Measurements from ENCODE around the gene AK2.
A peak's percentile ranks its signal among the peaks of the same experiment; 100 is the strongest.

Gene AK2

GRCh38 chr1:33045246-33045645, 8.6 kb upstream of the AK2 start:
- DNase-seq (ENCODE audit: low read depth): no peak
- in situ Hi-C loops (cut with HindIII; ENCODE audit: low sequenced_read_pairs): no loop called here
- TF ChIP-seq CTCF (IDR thresholded peaks at IDR 0.05; ENCODE audit: low read depth, low read length, missing control alignments): no peak
- no peak overlapping the region for H3K4me3 ChIP-seq (ENCODE audit: low read depth, low read length)

- H3K4me3 ChIP-seq (ENCODE audit: low read depth, low read length): no peak overlapping the region
- in situ Hi-C loops (cut with HindIII; ENCODE audit: low sequenced_read_pairs): no loop called here
- DNase-seq (ENCODE audit: low read depth): no peak
- TF ChIP-seq CTCF (IDR thresholded peaks at IDR 0.05; ENCODE audit: low read depth, low read length, missing control alignments): no peak
Measured at GRCh38 chr1:33043267-33044092, 6.8 kb upstream of the AK2 start.

- no peak for DNase-seq (ENCODE audit: low read depth)
- in situ Hi-C loops (cut with HindIII; ENCODE audit: low sequenced_read_pairs): no loop called here
- no peak for TF ChIP-seq CTCF (IDR thresholded peaks at IDR 0.05; ENCODE audit: low read depth, low read length, missing control alignments)
Measured at GRCh38 chr1:33042831-33043230, 6.1 kb upstream of the AK2 start.

GRCh38 chr1:33041026-33041425, 4.3 kb upstream of the AK2 start:
- in situ Hi-C loops (cut with HindIII; ENCODE audit: low sequenced_read_pairs): no loop called here
- H3K4me3 ChIP-seq (ENCODE audit: low read depth, low read length): no peak overlapping the region
- no peak for DNase-seq (ENCODE audit: low read depth)
- no peak for TF ChIP-seq CTCF (IDR thresholded peaks at IDR 0.05; ENCODE audit: low read depth, low read length, missing control alignments)

More at GRCh38 chr1:33042831-33043230, 6.1 kb upstream of the AK2 start:
- no peak overlapping the region for H3K4me3 ChIP-seq (ENCODE audit: low read depth, low read length)

- DNase-seq (ENCODE audit: low read depth): no peak
- in situ Hi-C loops (cut with HindIII; ENCODE audit: low sequenced_read_pairs): no loop called here
- no peak overlapping the region for H3K4me3 ChIP-seq (ENCODE audit: low read depth, low read length)
- no peak for TF ChIP-seq CTCF (IDR thresholded peaks at IDR 0.05; ENCODE audit: low read depth, low read length, missing control alignments)
Measured at GRCh38 chr1:33039840-33040239, 3.2 kb upstream of the AK2 start.

GRCh38 chr1:33036051-33036525, 595 bp downstream of the AK2 start:
- in situ Hi-C loops (cut with HindIII; ENCODE audit: low sequenced_read_pairs): no loop called here
- peak overlapping the region; percentile 96 for H3K4me3 ChIP-seq (ENCODE audit: low read depth, low read length)
- no peak for TF ChIP-seq CTCF (IDR thresholded peaks at IDR 0.05; ENCODE audit: low read depth, low read length, missing control alignments)
- DNase-seq (ENCODE audit: low read depth): no peak

Measured in astrocyte of the cerebellum (primary cell).